Gastrocnemius medialis (tissue), 4 donors: ENCODE data around the gene CLEC18A. TPM values are rescaled to one million over a fixed set of nuclear protein-coding genes. Genes with fewer than 3 reads are reported as not detected.

Source experiments
- ATAC-seq, 2 donors: fragments of 150-250 bp; one replicate each; pipeline ENCODE4 v1.9.1; 2016
- DNase-seq, 2 donors: peaks; one replicate each; pipeline ENCODE4 v3.0.0-alpha.2; 2019
- H3K27ac ChIP-seq, 4 donors: fragments of 200-600 bp; sonication (generic); 1 replicate in 1 of 4; 2 replicates in 3 of 4; pipeline ENCODE4 v1.5.1; 2016 to 2018; ENCODE audit warnings: mild to moderate bottlenecking in 2 of 4, moderate library complexity in 1 of 4
- H3K27me3 ChIP-seq, 3 donors: fragments of 200-600 bp; sonication (generic) in 2 of 3; 1 replicate in 1 of 3; 2 replicates in 2 of 3; pipeline versions ENCODE4 v1.5.1 to v1.6.0; 2016 to 2019; ENCODE audit warnings: mild to moderate bottlenecking in 1 of 3, moderate library complexity in 1 of 3
- H3K36me3 ChIP-seq, 2 donors: fragments of 200-600 bp; sonication (generic) in 1 of 2; one replicate each; pipeline ENCODE4 v1.5.1; 2017 to 2018
- H3K4me1 ChIP-seq, 2 donors: fragments of 200-600 bp; sonication (generic) in 1 of 2; one replicate each; pipeline ENCODE4 v1.5.1; 2016 to 2017; ENCODE audit warnings: mild to moderate bottlenecking in 2 of 2
- H3K4me3 ChIP-seq, 4 donors: fragments of 200-600 bp; sonication (generic) in 3 of 4; 1 replicate in 1 of 4; 2 replicates in 3 of 4; pipeline ENCODE4 v1.5.1; 2016 to 2019; ENCODE audit warnings: mild to moderate bottlenecking in 2 of 4
- H3K9me3 ChIP-seq, 3 donors: fragments of 200-600 bp; sonication (generic) in 2 of 3; 1 replicate in 1 of 3; 2 replicates in 2 of 3; pipeline ENCODE4 v1.5.1; 2016 to 2019
- POLR2A ChIP-seq, 2 donors: fragments of 450-650 bp; IDR thresholded peaks; one replicate each; pipeline ENCODE4 v1.6.1; 2017; ENCODE audit warnings: antibody characterized with exemption in 2 of 2, mild to moderate bottlenecking in 2 of 2, moderate library complexity in 2 of 2
- in situ Hi-C, 4 donors: fragments of 200-750 bp; cut with MboI; loops; one replicate each; pipeline versions ENCODE4 v1.15.0 to v1.8.0; 2017; ENCODE audit warnings: low sequenced_read_pairs in 4 of 4
- intact Hi-C: fragments of 100-400 bp; cut with DNase I; formaldehyde crosslinking; loops from one replicate; pipeline ENCODE4 v1.15.1; 2023; ENCODE audit warnings: low total_unique reads
- total RNA-seq, 4 donors: library from RNA; depleted of rRNA; stranded (reverse); fragments of >200 nt; gene quantifications; one replicate each; pipeline versions ENCODE4 v1.1.0 to v1.2.3, GENCODE V29; 2016
- TF ChIP-seq, protein P1 (sequence below), 5 experiments: fragments of 450-650 bp in 3 of 5; fragments of 200-600 bp in 2 of 5; sonication (generic) in 2 of 5; IDR thresholded peaks in 4 of 5; conservative IDR thresholded peaks in 1 of 5; 1 replicate in 4 of 5; 2 replicates in 1 of 5; pipeline ENCODE4 v1.5.1; 2016 to 2019; ENCODE audit warnings: antibody characterized with exemption in 5 of 5, mild to moderate bottlenecking in 3 of 5, moderate library complexity in 3 of 5

CLEC18A gene
- total RNA-seq, 4 donors from 2014 or later: 0.71 TPM; not detected in 3

DNA sequence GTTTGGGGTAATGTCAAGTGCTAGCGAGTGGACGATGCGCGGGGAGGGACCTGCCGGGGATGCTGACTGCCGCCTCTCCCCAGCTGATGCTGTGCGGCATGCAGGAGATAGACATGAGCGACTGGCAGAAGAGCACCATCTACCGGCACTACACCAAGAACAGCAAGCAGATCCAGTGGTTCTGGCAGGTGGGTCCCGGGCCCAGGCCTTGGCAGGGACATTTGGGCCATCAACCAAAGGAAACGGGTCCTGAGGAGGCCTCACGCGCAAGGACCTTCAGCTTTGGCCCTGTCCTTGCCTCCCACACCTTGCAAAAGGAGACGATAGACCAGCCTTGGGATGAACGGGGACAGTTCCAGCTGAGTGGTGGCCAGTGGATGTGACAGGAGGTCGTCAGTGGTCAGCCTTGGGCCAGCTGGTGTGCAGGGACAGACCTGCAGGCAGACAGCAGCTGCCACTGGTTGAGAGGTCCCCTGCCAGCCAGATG lies 13.6 kb upstream of the CLEC18A start:
- TF ChIP-seq POLR2A (IDR thresholded peaks at IDR 0.05): no peak
- TF ChIP-seq, protein P1, sequence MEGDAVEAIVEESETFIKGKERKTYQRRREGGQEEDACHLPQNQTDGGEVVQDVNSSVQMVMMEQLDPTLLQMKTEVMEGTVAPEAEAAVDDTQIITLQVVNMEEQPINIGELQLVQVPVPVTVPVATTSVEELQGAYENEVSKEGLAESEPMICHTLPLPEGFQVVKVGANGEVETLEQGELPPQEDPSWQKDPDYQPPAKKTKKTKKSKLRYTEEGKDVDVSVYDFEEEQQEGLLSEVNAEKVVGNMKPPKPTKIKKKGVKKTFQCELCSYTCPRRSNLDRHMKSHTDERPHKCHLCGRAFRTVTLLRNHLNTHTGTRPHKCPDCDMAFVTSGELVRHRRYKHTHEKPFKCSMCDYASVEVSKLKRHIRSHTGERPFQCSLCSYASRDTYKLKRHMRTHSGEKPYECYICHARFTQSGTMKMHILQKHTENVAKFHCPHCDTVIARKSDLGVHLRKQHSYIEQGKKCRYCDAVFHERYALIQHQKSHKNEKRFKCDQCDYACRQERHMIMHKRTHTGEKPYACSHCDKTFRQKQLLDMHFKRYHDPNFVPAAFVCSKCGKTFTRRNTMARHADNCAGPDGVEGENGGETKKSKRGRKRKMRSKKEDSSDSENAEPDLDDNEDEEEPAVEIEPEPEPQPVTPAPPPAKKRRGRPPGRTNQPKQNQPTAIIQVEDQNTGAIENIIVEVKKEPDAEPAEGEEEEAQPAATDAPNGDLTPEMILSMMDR (IDR thresholded peaks at IDR 0.05 in 4 of 5, conservative IDR thresholded peaks at IDR 0.05 in 1 of 5): no peak
- intact Hi-C loops (no loop called here), in situ Hi-C loops (loop anchor here in 1 of 4 donors (10.0 kb wide), 1 partner anchor 143 kb away; no protein-coding TSS in a partner anchor)
- no peaks in the 10 kb centered on the region for H3K9me3 ChIP-seq
- H3K4me1 ChIP-seq: no peaks in the 10 kb centered on the region
- H3K4me3 ChIP-seq: no peak overlapping the region
- ATAC-seq: no peak
- H3K27ac ChIP-seq: no peak overlapping the region
- H3K36me3 ChIP-seq: peaks cover 0 to 80% of the 10 kb centered on the region in 2 donors
- no peak for DNase-seq
- no peaks in the 10 kb centered on the region for H3K27me3 ChIP-seq

DNA sequence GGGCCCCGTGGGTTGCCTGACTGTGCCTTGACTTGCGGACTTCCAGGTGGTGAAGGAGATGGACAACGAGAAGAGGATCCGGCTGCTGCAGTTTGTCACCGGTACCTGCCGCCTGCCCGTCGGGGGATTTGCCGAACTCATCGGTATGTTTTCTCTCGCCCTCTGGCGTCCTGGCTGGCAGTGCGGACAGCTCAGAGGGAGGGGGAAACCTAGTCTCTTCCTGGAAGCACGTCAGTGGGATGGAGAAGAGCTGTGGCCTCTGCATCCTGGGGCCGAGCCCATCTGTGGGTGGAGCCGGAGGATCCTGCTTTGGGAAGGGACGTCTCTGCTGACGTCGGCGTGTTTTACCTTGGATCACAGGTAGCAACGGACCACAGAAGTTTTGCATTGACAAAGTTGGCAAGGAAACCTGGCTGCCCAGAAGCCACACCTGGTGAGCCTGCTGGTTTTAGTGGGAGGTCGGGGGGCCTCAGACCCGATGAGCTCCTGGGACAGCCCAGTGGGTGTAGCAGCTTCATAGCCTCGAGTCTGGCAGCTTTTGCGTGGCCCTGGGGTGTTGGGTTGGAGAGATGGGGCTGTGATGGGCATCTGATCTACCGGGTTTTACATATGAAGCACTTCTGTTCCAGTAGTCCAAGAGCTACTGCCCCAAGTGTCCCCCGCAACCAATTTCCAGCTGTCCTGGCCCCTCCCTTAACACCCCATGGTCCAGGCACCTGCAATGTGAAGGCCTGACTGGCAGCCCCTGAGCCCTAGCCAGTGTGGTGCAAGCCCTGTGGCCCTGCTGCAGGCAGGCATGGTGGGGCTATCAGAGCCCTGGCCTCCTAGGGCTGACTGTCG lies 11.9 kb upstream of the CLEC18A start:
- ATAC-seq: no peak
- intact Hi-C loops: no loop called here
- H3K27ac ChIP-seq: no peak overlapping the region
- H3K4me3 ChIP-seq: no peak overlapping the region
- TF ChIP-seq, protein P1 (IDR thresholded peaks at IDR 0.05 in 4 of 5, conservative IDR thresholded peaks at IDR 0.05 in 1 of 5): no peak
- no peak for TF ChIP-seq POLR2A (IDR thresholded peaks at IDR 0.05)
- H3K9me3 ChIP-seq: no peaks in the 10 kb centered on the region
- H3K27me3 ChIP-seq: no peaks in the 10 kb centered on the region
- in situ Hi-C loops: loop anchor here in 1 of 4 donors (10.0 kb wide), 1 partner anchor 144 kb away; no protein-coding TSS in a partner anchor
- peaks cover 0 to 65% of the 10 kb centered on the region in 2 donors for H3K36me3 ChIP-seq
- no peak for DNase-seq
- H3K4me1 ChIP-seq: no peaks in the 10 kb centered on the region

DNA sequence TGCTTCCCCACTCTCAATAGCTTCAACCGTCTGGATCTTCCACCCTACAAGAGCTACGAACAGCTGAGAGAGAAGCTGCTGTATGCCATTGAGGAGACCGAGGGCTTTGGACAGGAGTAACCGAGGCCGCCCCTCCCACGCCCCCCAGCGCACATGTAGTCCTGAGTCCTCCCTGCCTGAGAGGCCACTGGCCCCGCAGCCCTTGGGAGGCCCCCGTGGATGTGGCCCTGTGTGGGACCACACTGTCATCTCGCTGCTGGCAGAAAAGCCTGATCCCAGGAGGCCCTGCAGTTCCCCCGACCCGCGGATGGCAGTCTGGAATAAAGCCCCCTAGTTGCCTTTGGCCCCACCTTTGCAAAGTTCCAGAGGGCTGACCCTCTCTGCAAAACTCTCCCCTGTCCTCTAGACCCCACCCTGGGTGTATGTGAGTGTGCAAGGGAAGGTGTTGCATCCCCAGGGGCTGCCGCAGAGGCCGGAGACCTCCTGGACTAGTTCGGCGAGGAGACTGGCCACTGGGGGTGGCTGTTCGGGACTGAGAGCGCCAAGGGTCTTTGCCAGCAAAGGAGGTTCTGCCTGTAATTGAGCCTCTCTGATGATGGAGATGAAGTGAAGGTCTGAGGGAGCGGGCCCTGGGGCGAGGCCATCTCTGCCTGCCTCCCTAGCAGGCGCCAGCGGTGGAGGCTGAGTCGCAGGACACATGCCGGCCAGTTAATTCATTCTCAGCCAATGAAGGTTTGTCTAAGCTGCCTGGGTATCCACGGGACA lies 11.1 kb upstream of the CLEC18A start:
- in situ Hi-C loops (loop anchor here in 1 of 4 donors (10.0 kb wide), 1 partner anchor 145 kb away; no protein-coding TSS in a partner anchor), intact Hi-C loops (no loop called here)
- no peaks in the 10 kb centered on the region for H3K4me1 ChIP-seq
- no peaks in the 10 kb centered on the region for H3K9me3 ChIP-seq
- H3K4me3 ChIP-seq: no peak overlapping the region
- H3K27me3 ChIP-seq: no peaks in the 10 kb centered on the region
- ATAC-seq (no peak), DNase-seq (no peak)
- peaks cover 0 to 59% of the 10 kb centered on the region in 2 donors for H3K36me3 ChIP-seq
- TF ChIP-seq POLR2A (IDR thresholded peaks at IDR 0.05): no peak
- no peak overlapping the region for H3K27ac ChIP-seq

DNA sequence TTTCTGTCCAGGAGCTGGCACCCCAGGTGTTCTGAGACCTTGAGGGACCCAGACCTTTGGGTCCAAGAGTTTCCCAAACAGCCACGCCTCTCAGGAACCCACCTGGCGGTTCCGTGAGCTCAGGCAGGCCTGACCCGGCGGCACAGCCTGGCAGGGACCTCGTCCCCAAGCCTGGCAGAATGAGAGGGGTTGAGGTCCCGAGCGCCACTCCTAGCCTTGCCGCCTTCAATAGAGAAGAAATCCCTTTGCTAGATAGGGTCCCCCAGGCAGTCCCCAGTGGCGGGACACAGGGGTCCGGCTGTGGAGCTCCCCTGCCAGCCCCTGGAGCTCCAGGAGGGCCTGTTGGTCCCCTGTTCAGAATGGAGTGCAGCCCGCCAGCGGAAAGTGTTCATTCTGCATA lies 10.5 kb upstream of the CLEC18A start:
- in situ Hi-C loops (no loop called here), intact Hi-C loops (no loop called here)
- Histone ChIP-seq H3K36me3 (peaks cover 0 to 53% of the 10 kb centered on the region in 2 donors), H3K27me3 (no peaks in the 10 kb centered on the region), H3K27ac (no peak overlapping the region), H3K4me3 (no peak overlapping the region), H3K4me1 (no peaks in the 10 kb centered on the region), H3K9me3 (no peaks in the 10 kb centered on the region)
- DNase-seq (no peak), ATAC-seq (no peak)
- TF ChIP-seq, protein P1 (IDR thresholded peaks at IDR 0.05 in 4 of 5, conservative IDR thresholded peaks at IDR 0.05 in 1 of 5): no peak
- no peak for TF ChIP-seq POLR2A (IDR thresholded peaks at IDR 0.05)
